Stimulated activated CD8-positive, alpha-beta memory T cell treated with anti-CD3 and anti-CD28 coated beads, Interleukin-15, amount 100 ng/mL, for 24 hours (primary cell): ENCODE results near the gene SMIM15.

Experiments used
- DNase-seq: peaks from one replicate; pipeline ENCODE4 v3.0.0-alpha.2; 2020; ENCODE audit warnings: low read depth

Gene SMIM15

GRCh38 chr5:61159836-61160235 is 2.4 kb downstream of the SMIM15 start:
- DNase-seq: no peak

GRCh38 chr5:61159070-61159469 is 3.2 kb downstream of the SMIM15 start:
- DNase-seq: no peak

- DNase-seq: no peak
Observed at GRCh38 chr5:61151893-61152292, 10.4 kb downstream of the SMIM15 start.

DNA sequence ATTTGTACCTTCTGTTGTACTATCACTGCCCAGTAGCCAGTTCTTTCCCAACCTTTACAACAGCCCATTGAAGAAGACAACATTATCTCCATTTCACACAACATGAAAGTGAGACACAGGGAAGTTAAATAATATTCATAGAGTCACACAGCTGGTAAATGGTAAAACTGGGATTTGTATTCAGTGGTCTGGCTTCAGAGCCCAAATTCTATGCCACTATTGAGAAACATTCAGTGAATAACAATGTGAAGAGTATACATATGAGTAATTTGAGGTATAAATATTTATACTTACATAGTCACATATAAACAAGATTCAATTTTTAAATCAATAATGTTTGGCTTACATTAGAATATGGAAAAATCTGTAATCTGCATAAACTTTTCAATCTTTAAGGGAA is 13.8 kb downstream of the SMIM15 start:
- DNase-seq: no peak

DNA sequence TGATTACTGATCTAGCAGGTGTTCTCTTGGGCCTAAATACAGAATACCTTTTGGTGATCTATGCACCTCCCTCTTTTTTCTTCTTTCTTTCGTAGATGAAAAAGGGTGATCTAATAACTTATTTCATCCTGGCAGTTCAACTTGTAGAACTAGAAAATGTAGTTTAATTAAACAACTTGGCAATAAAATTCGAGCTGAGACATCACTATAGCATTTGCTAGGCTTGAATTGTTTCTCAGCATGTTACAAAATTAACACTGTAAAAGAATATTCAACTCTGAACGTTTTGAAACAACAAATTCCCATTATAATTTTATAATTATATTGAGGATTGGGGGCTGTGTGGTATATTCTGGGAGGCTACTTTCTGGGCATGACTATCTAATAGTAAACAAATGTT is 19.5 kb downstream of the SMIM15 start:
- DNase-seq: no peak

DNA sequence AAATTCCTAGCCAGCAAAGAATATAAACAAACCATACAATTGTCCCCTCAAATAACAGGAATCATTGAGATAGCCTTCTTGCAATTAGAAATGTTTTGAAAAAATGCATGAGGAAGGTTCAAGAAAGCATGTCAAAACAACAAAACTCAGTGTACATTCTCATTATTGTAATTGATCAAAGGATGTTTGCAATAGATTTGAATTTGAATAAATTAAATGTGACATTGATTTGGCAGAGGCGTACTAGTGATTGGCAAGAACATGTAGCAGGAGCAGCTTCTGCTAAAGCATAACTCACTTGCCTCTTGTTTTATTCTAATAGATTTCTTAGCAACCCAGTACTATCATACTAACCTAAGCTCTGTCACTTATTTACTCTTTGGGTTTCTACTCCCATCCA is 19.9 kb downstream of the SMIM15 start:
- DNase-seq: no peak

GRCh38 chr5:61141801-61142200 is 20.5 kb downstream of the SMIM15 start:
- no peak for DNase-seq

- DNase-seq: no peak
Observed at GRCh38 chr5:61139931-61140330, 22.3 kb downstream of the SMIM15 start.

- DNase-seq: no peak
Observed at GRCh38 chr5:61139094-61139873, 23.0 kb downstream of the SMIM15 start.

DNA sequence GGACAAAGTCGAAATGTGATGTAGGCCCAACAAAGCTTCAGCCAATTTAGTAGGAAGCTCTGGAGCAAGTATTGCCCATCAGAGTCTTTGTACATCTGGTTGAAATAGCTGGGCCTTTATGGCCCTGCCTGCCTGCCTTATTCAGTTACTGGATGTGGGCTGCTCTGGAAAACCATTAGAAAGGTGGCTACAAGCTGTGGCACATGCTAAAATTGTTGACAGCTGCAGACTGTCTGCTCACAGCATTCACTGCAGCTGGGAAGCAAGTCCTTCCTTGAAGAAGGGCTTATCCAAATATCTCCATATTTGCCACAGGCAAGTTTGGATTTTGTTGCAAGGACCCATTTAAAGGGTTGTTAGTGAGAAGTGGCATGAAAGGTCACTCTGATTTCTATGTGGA is 24.4 kb downstream of the SMIM15 start:
- DNase-seq: no peak

- no peak for DNase-seq
Observed at GRCh38 chr5:61132559-61132958, 29.7 kb downstream of the SMIM15 start.

DNA sequence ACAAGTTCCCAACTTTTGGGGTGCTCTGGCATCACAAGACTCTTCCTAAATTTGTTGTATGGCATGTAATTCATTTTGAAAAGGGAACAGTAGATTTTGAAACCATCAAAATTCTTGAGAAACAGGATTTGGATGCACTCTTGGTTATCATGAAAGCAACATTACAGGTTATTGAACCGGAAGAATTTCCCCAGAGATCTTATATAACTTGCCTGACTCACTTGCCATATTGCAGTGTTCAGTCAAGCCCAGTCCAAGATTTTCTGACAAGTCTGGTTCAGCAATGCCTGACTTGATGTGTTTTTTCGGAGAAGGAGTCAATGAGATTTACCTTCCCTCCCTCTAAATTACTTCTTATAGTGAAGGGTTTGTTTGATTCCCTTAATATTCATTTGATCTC is 32.0 kb downstream of the SMIM15 start:
- DNase-seq: no peak

GRCh38 chr5:61123145-61123544 is 39.1 kb downstream of the SMIM15 start:
- DNase-seq: no peak

- DNase-seq: no peak
Observed at GRCh38 chr5:61120534-61120933, 41.7 kb downstream of the SMIM15 start.

DNA sequence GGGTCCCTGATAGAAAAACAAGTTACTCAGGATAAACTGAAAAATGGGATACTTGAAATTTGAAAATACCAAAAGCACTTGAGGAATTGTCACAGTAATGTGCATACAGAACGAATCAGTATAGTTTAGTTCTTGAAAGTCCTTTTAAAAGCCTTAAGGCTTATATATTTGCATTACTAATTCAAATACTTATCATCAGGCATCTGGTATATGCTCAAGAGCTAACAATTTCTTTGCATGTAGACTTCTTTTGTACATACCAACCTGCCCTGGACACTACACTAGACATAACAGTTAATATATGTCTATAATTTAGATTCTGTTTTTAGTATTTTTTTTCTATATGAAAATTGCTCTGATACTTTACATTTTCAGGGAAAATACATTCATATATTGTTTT is 43.2 kb downstream of the SMIM15 start:
- no peak for DNase-seq

DNA sequence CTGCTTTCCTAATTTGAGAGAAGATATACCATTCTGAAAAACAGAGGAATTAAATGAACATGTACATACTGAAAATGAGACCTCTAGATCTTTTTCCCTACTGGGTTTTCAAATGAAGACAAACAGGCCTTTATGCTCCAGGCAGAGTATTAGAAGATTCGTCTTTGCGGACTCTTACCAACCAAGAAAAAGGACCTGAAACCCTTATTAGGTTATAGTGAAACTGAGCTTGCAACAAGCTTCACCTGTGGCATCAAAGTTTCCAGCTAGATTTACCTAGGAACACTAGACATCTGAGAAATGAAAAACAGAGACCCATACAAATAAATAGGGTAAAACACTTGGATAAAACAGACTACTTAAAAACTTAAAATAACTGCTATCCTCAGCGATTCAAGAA is 46.3 kb downstream of the SMIM15 start:
- no peak for DNase-seq

- no peak for DNase-seq
Observed at GRCh38 chr5:61114441-61114840, 47.8 kb downstream of the SMIM15 start.
